Mucosa of stomach (tissue), 1 donor: ENCODE data around the gene CAMSAP2.

Experiments used
- H3K27me3 ChIP-seq: one replicate; pipeline ENCODE4 v1.7.0; 2013; ENCODE audit warnings: mild to moderate bottlenecking, low read length; ENCODE audit not compliant: control insufficient read depth, insufficient read depth
- H3K36me3 ChIP-seq: one replicate; pipeline ENCODE4 v1.7.0; 2013; ENCODE audit warnings: low read length; ENCODE audit not compliant: control insufficient read depth, insufficient read depth
- H3K4me1 ChIP-seq: one replicate; pipeline ENCODE4 v1.7.0; 2013; ENCODE audit warnings: mild to moderate bottlenecking, low read length; ENCODE audit not compliant: control insufficient read depth, insufficient read depth
- H3K4me3 ChIP-seq: one replicate; pipeline ENCODE4 v1.7.0; 2013; ENCODE audit warnings: low read length
- H3K9ac ChIP-seq: one replicate; pipeline ENCODE4 v1.7.0; 2013; ENCODE audit warnings: mild to moderate bottlenecking, low read length, moderate library complexity
- H3K9me3 ChIP-seq: one replicate; pipeline ENCODE4 v1.7.0; 2013; ENCODE audit warnings: mild to moderate bottlenecking, low read length, moderate library complexity; ENCODE audit not compliant: control insufficient read depth
- donor health status: Pancreatic carcinoma.

Gene CAMSAP2, protein sequence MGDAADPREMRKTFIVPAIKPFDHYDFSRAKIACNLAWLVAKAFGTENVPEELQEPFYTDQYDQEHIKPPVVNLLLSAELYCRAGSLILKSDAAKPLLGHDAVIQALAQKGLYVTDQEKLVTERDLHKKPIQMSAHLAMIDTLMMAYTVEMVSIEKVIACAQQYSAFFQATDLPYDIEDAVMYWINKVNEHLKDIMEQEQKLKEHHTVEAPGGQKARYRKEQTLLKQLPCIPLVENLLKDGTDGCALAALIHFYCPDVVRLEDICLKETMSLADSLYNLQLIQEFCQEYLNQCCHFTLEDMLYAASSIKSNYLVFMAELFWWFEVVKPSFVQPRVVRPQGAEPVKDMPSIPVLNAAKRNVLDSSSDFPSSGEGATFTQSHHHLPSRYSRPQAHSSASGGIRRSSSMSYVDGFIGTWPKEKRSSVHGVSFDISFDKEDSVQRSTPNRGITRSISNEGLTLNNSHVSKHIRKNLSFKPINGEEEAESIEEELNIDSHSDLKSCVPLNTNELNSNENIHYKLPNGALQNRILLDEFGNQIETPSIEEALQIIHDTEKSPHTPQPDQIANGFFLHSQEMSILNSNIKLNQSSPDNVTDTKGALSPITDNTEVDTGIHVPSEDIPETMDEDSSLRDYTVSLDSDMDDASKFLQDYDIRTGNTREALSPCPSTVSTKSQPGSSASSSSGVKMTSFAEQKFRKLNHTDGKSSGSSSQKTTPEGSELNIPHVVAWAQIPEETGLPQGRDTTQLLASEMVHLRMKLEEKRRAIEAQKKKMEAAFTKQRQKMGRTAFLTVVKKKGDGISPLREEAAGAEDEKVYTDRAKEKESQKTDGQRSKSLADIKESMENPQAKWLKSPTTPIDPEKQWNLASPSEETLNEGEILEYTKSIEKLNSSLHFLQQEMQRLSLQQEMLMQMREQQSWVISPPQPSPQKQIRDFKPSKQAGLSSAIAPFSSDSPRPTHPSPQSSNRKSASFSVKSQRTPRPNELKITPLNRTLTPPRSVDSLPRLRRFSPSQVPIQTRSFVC (N-terminal part only)

DNA sequence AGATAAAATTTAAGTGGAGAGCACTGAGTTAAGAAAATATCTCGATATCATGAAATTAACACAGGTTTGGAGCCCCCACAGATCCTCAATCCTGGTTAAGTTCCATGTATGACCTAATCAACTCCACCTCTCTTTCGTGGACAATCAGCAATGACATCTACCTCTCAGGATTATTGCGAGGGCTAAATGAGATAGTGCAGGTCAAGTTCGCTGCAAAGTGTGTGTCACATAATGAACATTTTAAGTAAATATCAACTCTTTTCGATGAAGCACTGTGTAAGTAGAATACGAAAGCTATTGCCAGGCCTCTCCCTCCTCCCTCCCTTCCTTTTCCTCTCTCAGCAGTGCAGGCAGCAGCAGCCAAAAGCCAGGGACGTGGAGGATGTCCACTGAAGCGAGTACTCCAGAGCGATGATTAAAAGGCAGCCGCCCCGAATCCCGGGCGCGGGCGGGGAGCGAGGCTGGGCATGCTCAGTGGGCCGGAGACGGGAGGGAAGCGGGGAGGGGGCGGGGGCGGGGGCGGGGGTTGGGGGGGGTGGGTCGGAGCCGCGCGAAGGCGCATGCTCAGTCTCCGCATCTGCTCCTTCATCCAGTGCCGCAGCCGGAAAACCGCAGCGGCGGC is at the start of gene CAMSAP2:
Gene CAMSAP2 (plus strand): TSS at position 567 of the 622 bp plus-strand sequence. CDS start 935 bp downstream, outside the sequence.
- Histone ChIP-seq H3K4me3 (peak within 1 kb of the TSS; percentile 65), H3K9ac (peak within 1 kb of the TSS; percentile 88), H3K27me3 (no peaks in the 10 kb centered on the region), H3K36me3 (no peaks in the 10 kb centered on the region), H3K9me3 (no peaks in the 10 kb centered on the region), H3K4me1 (peaks cover 5% of the 10 kb centered on the region)

DNA sequence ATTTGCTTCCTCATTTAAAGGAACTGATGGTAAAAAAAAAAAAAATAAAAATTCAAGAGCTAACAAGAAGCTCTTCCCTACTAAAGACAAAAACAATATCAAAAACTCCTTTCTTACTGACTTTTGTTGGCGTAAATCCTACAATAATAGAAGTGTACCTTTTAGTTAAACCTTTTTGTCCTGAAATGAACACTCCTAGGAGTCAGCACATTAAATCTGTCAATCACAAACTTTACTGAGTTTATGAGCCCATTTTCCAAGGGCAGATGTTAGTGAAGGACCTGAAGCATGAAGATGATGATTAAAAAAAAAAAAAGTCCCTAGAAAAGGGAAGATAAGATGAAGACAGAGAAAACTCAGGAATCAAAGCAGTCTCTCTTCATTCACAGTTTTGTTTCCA is 46.4 kb upstream of the CAMSAP2 start:
- Histone ChIP-seq H3K9ac (no peak overlapping the region), H3K27me3 (no peaks in the 10 kb centered on the region), H3K4me1 (no peaks in the 10 kb centered on the region), H3K4me3 (no peak overlapping the region), H3K36me3 (no peaks in the 10 kb centered on the region), H3K9me3 (no peaks in the 10 kb centered on the region)

DNA sequence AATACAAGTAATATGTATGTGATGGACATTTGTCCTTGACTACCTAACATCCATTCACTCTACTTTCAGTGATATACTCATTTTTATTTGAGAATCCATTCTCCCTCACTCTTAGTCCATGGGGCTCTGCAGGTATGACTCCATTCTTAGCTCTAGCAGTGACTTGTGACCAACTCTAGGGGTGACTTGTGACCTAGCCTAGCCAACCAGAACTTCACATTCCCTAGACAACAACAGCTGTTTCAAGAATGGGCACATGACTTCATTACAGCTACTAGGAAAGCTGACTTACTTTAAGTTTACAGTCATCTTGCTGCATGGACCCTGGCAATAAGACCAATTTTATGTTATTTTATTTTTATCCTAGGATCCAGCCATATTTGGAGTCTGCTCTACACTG is 45.4 kb upstream of the CAMSAP2 start:
- Histone ChIP-seq H3K4me1 (no peaks in the 10 kb centered on the region), H3K36me3 (no peaks in the 10 kb centered on the region), H3K9ac (no peak overlapping the region), H3K4me3 (no peak overlapping the region), H3K27me3 (no peaks in the 10 kb centered on the region), H3K9me3 (no peaks in the 10 kb centered on the region)

DNA sequence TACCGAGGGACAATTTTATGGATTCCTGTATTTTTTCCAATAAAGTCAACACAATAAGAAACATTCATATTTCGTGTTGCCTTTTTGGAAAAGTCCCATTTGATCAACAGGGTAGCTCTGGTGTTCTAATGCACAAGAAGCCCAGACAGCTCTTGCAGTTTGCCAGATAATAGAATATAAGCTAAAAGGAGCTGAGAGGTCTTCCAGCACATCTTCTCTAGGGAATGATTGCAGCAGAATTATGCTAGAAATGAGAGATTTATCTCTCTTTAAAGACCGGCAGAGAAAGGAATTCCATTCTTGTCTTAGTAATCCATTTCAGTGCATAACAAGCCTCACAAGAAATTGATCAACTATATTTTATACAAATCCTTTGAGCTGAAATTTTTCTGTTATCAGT is 44.0 kb upstream of the CAMSAP2 start:
- Histone ChIP-seq H3K36me3 (no peaks in the 10 kb centered on the region), H3K27me3 (no peaks in the 10 kb centered on the region), H3K9ac (no peak overlapping the region), H3K9me3 (no peaks in the 10 kb centered on the region), H3K4me3 (no peak overlapping the region), H3K4me1 (no peaks in the 10 kb centered on the region)

DNA sequence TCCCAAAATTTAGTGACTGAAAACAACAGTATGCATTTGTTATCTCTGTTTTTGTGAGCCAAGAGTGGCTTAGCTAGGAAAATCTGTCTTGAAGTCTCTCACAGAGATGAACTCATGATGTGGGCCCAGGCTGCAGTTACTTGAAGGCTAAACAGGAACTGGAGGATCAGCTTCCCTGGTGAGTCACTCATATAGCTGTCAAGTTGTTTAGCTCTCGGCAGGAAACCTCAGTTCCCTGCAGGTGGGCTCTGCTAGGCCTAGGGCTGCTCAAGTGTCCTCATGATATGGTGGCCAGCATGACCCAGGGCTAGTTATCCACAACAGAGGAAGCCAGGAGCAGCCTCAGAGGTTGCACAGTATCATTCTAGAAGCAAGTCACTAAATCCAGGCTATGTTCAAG is 38.8 kb upstream of the CAMSAP2 start:
- Histone ChIP-seq H3K4me3 (no peak overlapping the region), H3K27me3 (no peaks in the 10 kb centered on the region), H3K9ac (no peak overlapping the region), H3K4me1 (no peaks in the 10 kb centered on the region), H3K36me3 (no peaks in the 10 kb centered on the region), H3K9me3 (no peaks in the 10 kb centered on the region)

DNA sequence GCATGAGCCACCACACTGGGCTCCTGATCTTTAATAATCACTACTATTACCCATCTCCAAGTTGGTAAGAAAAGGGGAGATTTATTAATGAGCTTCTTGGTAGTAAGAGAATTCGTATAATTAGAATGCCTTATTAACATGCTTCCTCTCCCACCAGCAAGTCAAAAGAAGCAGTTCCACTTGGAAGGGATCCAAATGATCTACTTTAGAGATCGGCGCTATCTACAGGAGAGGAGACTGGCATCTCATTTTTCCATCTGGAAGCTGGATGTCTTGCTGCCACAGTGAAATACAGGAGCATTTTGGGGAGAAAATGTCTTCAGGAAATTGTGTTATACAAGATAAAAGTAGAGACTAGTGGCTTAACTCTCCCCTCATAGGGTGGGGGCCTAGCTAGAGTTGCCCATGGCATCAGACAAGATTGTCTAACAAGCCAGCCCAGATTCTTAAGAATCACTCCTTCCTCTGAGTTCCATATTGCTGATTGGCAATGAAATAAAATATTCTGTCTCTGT is 33.6 kb upstream of the CAMSAP2 start:
- Histone ChIP-seq H3K4me1 (no peaks in the 10 kb centered on the region), H3K27me3 (no peaks in the 10 kb centered on the region), H3K4me3 (no peak overlapping the region), H3K9ac (no peak overlapping the region), H3K36me3 (no peaks in the 10 kb centered on the region), H3K9me3 (no peaks in the 10 kb centered on the region)

DNA sequence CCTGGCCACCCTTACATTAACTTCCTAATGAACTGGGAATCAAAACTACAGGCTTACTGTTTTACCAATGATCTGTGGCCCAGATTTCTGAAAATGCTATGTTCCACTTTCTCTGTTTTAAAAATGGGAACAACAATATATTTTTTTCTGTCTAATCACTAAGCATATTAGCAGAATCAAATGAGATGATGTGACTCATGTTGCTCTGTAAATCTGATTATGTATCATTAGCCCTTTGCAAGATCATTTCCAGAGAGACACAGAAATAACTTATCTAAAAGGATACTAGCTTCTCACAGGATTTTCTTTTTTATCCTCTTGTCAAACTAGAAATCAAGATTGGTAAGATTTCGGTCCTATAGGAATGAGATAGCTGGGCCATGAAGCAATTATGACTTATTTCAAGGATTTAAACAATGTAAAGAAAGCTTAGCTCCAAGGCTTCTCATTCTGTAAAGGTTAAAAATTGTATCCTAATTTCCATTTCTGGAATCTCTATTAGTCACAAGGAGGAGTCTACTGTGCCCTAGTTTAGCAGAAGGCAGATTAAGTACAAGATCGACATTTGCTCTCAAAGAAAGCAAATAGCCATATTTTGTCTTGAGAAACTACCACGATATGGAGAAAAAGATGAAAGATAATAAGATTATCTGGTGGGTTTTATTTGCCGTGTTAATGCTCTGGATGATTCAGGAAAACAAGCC is 32.4 kb upstream of the CAMSAP2 start:
- Histone ChIP-seq H3K9me3 (no peaks in the 10 kb centered on the region), H3K36me3 (no peaks in the 10 kb centered on the region), H3K9ac (no peak overlapping the region), H3K27me3 (no peaks in the 10 kb centered on the region), H3K4me3 (no peak overlapping the region), H3K4me1 (no peaks in the 10 kb centered on the region)

DNA sequence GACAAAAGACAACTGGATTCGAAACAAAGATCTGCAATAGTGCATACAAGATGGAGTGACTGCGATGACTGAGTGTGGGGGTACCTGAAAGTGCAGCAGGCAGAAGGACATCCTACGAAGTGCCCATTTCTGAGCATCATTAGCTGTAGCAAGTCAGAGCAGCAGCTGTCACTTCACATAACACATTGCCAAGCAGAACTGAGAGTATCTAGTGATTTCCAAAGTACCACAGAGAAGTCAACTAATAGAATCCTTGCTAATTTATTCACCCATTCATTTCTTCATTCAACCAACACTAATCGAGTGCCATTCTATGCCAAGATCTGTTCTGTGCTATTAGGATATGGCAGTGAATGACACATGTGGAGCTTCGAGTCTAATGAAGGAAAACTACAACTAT is 31.6 kb upstream of the CAMSAP2 start:
- H3K27me3 ChIP-seq = no peaks in the 10 kb centered on the region
- no peaks in the 10 kb centered on the region for H3K4me1 ChIP-seq
- H3K4me3 ChIP-seq = no peak overlapping the region
- H3K9me3 ChIP-seq = no peaks in the 10 kb centered on the region
- H3K36me3 ChIP-seq = no peaks in the 10 kb centered on the region
- H3K9ac ChIP-seq = no peak overlapping the region

DNA sequence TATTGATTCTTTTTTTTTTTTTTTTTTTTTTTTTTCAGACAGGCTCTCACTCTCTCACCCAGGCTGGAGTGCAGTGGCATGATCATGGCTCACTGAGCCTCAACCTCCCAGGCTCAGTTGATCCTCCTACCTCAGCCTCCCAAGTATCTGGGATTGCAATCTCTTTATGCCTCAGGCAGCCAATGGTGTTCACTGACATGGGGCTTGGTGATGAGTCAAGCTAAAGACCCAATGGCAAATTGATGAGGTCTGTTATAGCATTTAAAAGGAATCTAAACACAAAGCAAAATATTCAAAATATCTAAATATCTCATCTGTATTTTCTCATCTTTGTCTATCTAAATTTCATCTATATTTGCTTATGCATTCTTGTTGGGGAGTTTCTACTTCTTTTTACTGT is 30.5 kb upstream of the CAMSAP2 start:
- Histone ChIP-seq H3K9ac (no peak overlapping the region), H3K36me3 (no peaks in the 10 kb centered on the region), H3K27me3 (no peaks in the 10 kb centered on the region), H3K4me1 (no peaks in the 10 kb centered on the region), H3K9me3 (no peaks in the 10 kb centered on the region), H3K4me3 (no peak overlapping the region)

DNA sequence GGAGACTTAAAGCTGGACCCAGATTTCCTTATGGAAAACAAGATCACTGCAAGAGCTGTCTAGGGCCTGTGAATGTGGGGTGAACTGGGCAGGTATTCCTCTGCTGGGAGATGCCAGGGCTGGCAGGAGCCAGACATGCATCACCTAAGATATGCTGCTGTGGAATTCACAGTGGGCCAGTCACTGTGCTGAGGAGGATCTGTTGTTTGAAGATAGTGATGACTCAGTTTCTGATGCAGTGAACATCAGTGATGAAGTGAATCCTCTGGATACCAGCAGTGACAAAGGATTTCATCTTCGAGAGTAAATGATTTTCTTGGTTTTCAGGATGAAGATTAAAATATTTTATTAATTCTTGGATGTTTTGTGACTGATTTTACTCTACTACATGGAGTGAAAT is 29.9 kb upstream of the CAMSAP2 start:
- Histone ChIP-seq H3K4me3 (no peak overlapping the region), H3K4me1 (no peaks in the 10 kb centered on the region), H3K9me3 (no peaks in the 10 kb centered on the region), H3K36me3 (no peaks in the 10 kb centered on the region), H3K9ac (no peak overlapping the region), H3K27me3 (no peaks in the 10 kb centered on the region)

DNA sequence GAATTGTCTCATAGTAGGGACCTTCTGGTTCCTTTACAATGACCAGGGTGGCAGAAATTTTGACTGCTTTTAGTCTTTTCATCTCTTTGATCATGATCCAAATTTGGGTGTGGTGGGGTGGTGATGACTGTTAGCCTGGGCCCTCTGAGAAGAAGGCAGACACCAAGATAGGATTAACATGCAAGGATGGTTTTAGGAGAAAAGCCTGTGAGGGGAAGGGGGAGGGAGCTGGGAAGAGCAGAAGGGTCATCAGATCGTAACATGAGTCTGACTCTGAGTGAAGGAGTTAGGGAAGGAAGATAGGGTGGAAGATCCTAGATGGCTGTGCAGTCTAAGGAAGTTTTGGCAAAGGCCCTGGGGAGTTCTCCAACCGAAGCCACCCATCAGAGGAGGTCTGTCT is 28.5 kb upstream of the CAMSAP2 start:
- H3K27me3 ChIP-seq = no peaks in the 10 kb centered on the region
- H3K4me3 ChIP-seq = no peak overlapping the region
- no peak overlapping the region for H3K9ac ChIP-seq
- no peaks in the 10 kb centered on the region for H3K9me3 ChIP-seq
- H3K4me1 ChIP-seq = no peaks in the 10 kb centered on the region
- H3K36me3 ChIP-seq = no peaks in the 10 kb centered on the region
